Osteocyte (in vitro differentiated cells): Measurements from ENCODE around the gene RHBDF1. TPM values are rescaled to one million over a fixed set of nuclear protein-coding genes. Genes with fewer than 3 reads are reported as not detected.
"Not testable (repeated sequence)": the region's sequence is repeated elsewhere in the genome, so short reads cannot be mapped to it uniquely, and the experiment has no call there.

Experiments
- DNase-seq: peaks from one replicate; pipeline ENCODE4 v3.0.0; 2021; ENCODE audit warnings: mixed read lengths; ENCODE audit not compliant: unreplicated experiment; ENCODE audit errors: extremely low spot score
- H3K27ac Mint-ChIP-seq: one replicate; pipeline ENCODE4 v1.8.0; 2021; ENCODE audit warnings: mild to moderate bottlenecking, mixed read lengths; ENCODE audit not compliant: unreplicated experiment
- H3K27me3 Mint-ChIP-seq: one replicate; pipeline ENCODE4 v1.8.0; 2021; ENCODE audit warnings: mixed read lengths; ENCODE audit not compliant: unreplicated experiment
- H3K36me3 Mint-ChIP-seq: one replicate; pipeline ENCODE4 v1.8.0; 2021; ENCODE audit warnings: mixed read lengths; ENCODE audit not compliant: unreplicated experiment
- H3K4me1 Mint-ChIP-seq: one replicate; pipeline ENCODE4 v1.8.0; 2021; ENCODE audit warnings: mixed read lengths; ENCODE audit not compliant: unreplicated experiment
- H3K4me3 Mint-ChIP-seq: one replicate; pipeline ENCODE4 v1.8.0; 2021; ENCODE audit warnings: mild to moderate bottlenecking, moderate library complexity, mixed read lengths; ENCODE audit not compliant: unreplicated experiment
- H3K9me3 Mint-ChIP-seq: one replicate; pipeline ENCODE4 v1.8.0; 2021; ENCODE audit warnings: mixed read lengths; ENCODE audit not compliant: unreplicated experiment
- total RNA-seq: library from RNA; stranded (reverse); gene quantifications from 2 replicates; pipeline ENCODE4 v1.2.1, GENCODE V29; 2021
- TF ChIP-seq, protein P1 (sequence below): fragments of 200-600 bp; sonication (generic); IDR thresholded peaks from 2 replicates; pipeline ENCODE4 v1.5.0; 2021; ENCODE audit warnings: antibody characterized with exemption, mild to moderate bottlenecking, moderate library complexity

Gene RHBDF1
- total RNA-seq, 1 donor from 2014 or later, result 57.6 TPM

DNA sequence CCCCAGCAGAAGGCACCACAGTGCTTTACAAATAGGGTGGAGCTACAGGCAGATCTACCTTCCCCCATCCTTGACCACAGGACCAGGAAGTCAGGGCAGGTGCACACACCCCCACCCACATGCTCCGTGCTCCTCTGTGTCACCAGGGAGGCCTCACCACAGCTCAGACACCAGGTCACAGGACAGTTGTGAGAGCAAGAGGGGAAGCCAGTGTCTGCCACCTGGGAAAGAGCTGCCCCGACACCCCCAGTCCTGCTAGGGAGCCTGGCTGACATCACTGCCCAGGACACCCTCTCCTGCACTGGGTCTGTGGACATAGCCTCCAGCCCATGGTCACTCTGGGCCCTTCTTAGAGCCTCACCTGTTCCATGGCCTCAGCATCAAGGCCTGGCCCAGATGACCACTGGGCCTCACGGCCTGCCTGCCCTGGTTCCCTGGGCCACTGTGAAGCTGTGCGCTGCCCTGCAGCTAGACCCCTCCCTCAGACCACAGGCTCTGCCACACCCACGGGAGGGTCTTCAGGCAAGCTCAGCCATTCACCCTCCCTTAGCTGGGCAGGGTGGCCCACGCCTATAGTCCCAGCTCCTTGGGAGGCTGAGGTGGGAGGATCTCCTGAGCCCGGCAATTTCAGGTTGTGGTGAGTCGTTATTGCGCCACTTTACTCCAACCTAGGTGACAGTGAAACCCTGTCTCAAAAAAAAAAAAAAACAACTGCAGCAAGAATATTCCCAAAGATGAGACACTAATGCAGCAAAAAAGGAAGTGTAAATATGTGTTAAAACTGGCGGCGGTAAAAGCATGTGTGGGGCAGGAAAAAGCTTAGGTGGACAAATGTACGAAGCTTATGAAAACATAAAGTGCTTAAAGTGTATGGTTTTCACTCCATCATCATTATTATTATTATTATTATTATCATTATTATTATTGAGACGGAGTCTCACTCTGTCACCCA, 33.2 kb downstream of the RHBDF1 start:
- no peak for DNase-seq
- Mint-ChIP-seq H3K4me3 (no peak overlapping the region), H3K36me3 (peaks cover 10% of the 10 kb centered on the region), H3K27me3 (no peaks in the 10 kb centered on the region), H3K9me3 (no peaks in the 10 kb centered on the region), H3K27ac (no peak overlapping the region), H3K4me1 (no peaks in the 10 kb centered on the region)
- TF ChIP-seq, protein P1, sequence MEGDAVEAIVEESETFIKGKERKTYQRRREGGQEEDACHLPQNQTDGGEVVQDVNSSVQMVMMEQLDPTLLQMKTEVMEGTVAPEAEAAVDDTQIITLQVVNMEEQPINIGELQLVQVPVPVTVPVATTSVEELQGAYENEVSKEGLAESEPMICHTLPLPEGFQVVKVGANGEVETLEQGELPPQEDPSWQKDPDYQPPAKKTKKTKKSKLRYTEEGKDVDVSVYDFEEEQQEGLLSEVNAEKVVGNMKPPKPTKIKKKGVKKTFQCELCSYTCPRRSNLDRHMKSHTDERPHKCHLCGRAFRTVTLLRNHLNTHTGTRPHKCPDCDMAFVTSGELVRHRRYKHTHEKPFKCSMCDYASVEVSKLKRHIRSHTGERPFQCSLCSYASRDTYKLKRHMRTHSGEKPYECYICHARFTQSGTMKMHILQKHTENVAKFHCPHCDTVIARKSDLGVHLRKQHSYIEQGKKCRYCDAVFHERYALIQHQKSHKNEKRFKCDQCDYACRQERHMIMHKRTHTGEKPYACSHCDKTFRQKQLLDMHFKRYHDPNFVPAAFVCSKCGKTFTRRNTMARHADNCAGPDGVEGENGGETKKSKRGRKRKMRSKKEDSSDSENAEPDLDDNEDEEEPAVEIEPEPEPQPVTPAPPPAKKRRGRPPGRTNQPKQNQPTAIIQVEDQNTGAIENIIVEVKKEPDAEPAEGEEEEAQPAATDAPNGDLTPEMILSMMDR, result no peak

DNA sequence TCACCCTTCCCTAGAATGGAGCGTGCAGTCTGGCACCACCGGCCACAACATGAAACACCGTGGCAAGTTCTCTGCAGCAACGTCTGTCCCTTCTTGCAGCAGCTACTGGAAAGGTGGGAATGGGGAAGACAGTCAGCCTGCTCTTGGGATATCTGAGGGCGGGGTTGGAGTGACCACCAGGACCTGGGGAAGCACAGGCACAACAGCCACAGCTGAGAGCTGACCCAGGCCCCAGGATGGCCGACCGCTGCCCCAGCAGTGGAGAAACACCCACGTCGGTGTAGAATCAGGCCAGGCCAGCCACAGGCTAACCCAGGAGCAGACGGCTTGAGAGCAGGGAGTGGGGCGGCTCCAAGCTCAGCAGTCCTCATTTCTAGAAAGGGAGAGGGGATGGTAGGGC, 34.2 kb downstream of the RHBDF1 start:
- H3K36me3 Mint-ChIP-seq, H3K4me1 Mint-ChIP-seq, H3K27me3 Mint-ChIP-seq, H3K27ac Mint-ChIP-seq, H3K9me3 Mint-ChIP-seq, H3K4me3 Mint-ChIP-seq: not testable (repeated sequence)
- DNase-seq, result peak; percentile 82

GRCh38 chr16:37511-37910, 34.9 kb downstream of the RHBDF1 start:
- peaks cover 7% of the 10 kb centered on the region for H3K36me3 Mint-ChIP-seq
- no peak overlapping the region for H3K27ac Mint-ChIP-seq
- H3K4me3 Mint-ChIP-seq, result no peak overlapping the region
- no peaks in the 10 kb centered on the region for H3K27me3 Mint-ChIP-seq
- no peaks in the 10 kb centered on the region for H3K4me1 Mint-ChIP-seq
- no peaks in the 10 kb centered on the region for H3K9me3 Mint-ChIP-seq
- TF ChIP-seq, protein P1, result no peak
- peak; percentile 30 for DNase-seq

GRCh38 chr16:36336-36984, 36.0 kb downstream of the RHBDF1 start:
- DNase-seq, result peak; percentile 76
- Mint-ChIP-seq H3K4me3 (no peak overlapping the region), H3K27me3 (no peaks in the 10 kb centered on the region), H3K9me3 (no peaks in the 10 kb centered on the region), H3K27ac (no peak overlapping the region), H3K4me1 (no peaks in the 10 kb centered on the region), H3K36me3 (no peaks in the 10 kb centered on the region)
- TF ChIP-seq, protein P1, result no peak

DNA sequence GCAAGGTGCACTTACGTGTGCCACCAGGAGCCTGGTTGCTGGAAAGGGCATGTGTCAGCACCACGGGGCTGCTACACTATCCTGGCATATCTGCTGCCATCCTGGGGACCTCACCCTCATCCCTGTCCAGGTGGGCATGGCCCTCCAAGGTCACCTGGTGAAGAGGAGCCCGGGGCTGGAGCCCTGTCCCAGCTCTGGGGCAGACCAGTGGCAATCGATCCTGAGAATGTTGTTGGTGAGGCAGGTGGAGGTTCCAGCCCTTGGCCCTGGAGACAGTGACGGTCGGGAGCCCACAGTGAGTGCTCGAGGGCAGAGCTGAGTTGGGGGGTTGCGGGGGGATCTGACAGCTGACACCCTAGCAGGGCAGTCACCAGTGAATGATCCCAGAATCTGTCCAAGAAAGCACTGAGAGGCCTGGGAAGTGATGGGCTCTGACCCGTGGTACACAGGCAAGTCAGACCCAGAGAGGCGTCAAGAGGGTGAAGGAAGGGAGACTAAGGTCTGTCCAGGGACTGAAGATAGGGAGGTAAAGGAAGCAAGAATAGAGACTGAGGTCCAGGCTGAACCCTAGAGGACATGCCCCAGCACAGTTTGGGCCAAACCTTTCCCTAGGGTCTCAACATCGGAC, 36.6 kb downstream of the RHBDF1 start:
- H3K4me3 Mint-ChIP-seq, result no peak overlapping the region
- H3K9me3 Mint-ChIP-seq, result no peaks in the 10 kb centered on the region
- no peak overlapping the region for H3K27ac Mint-ChIP-seq
- no peaks in the 10 kb centered on the region for H3K36me3 Mint-ChIP-seq
- no peaks in the 10 kb centered on the region for H3K4me1 Mint-ChIP-seq
- no peaks in the 10 kb centered on the region for H3K27me3 Mint-ChIP-seq
- TF ChIP-seq, protein P1, result no peak
- no peak for DNase-seq
